Hematopoietic multipotent progenitor cell treated with erythropoietin and hydrocortisone succinate and interleukin-3 and kit ligand, for 4 days (in vitro differentiated cells): ENCODE results near the gene FBXW9.
"Not testable (repeated sequence)": the region's sequence is repeated elsewhere in the genome, so short reads cannot be mapped to it uniquely, and the experiment has no call there.

Experiments used
- DNase-seq: peaks from one replicate; pipeline ENCODE4 v3.0.0-alpha.2; 2015

The FBXW9 gene

DNA sequence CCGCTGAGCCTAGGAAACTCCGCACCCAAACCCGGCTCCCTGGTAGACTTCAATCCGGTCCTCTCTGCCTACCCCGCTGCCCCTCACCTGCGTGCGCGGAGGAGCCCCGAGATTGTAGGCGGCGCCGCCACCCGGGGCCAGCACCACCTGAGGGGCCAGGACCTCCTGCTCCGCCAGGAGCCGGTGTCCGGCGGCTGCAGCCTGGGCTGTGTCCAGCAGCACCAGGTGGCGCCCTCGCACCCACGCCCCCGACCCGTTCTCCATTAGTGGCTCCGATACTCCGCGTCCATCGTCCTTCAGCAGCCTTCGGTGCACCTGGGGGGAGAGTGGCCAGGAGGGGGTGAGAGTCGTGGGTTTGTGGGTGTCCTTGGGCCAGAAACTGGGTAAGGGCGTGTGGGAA lies 48.3 kb downstream of the FBXW9 start:
- DNase-seq, result no peak

DNA sequence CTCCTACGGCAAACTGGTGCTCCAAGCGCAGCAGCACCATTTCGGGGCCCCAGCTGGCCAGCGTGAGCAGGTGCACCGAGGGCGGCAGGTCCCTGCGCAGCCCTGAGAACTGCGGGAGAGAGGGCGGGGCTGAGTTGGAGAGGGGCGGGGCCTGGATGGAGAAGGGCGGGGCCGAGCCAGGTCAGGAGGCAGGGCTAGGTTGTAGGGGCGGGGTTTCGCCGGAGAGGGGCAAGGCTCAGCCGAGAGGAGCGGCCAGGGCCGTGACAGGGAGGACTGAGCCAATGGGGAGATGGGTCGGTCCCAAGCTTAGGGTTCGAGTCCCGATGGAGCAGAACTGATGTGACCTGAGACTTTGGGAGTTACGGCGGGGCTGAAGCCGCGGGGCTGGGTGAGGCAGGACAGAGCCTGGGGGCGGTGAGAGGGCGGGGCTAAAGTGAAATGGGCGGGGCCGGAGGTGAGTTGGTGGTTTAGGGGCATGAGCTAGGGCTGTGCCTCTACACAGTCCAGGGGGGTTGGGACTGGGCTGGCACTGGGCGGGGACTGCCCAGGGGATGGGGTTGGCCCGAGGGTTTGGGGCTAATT lies 48.9 kb downstream of the FBXW9 start:
- DNase-seq, result peak; percentile 73

DNA sequence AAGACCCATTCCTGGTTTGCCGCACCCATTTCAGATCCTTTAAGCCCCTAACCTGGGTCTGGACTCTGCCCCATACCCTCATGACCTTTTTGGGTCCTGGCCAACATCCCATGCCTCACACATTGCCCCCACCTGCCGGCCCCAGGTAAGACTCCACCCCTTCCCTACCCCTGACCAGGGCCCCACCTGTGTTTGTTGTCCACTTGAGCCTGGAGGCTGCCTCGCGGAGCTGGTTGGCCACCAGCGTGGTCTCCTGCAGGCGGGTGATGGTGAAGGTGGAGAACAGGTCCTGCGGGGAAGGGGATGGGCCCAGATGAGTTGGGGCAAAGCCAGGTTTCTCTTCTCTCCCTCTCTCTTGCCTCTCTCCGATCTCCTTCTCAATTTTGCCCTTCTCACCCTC lies 49.4 kb downstream of the FBXW9 start:
- DNase-seq, result no peak

DNA sequence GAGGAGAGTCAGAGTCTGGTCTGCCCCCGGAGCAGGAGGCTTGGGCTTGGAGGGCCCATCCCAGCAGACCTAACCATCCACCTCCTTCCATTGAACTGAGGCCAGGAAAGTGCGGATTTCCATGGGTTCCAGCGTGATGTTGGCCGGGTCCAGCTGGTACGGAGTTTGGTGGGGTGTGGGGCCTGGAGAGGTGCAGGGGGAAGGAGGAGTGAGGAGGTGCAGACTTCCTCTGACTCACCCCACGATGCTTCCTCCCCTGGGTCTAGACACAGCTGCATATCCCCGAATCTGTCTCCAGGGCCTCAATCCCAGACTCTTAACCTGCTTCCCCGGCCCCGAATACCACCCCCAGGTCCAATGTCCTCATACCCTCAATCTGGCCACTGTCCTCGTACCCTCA lies 49.9 kb downstream of the FBXW9 start:
- no peak for DNase-seq

DNA sequence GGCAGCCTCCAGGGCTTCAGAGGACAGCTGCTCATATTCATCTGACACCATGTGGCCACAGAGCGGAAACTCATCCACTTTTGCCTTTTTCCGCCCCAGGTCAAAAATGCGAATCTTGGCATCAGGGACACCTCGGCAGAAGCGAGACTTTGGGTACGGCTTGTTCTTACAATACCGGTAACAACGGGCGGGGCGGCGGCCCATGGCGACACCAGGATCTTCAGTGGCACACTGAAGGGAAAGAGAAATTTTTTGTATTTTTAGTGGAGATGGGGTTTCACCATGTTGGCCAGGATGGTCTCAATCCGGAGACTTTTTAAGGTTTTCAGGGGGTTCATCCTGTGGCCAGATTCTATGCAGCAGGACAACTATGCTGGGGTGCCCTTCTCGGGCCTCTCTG lies 52.7 kb downstream of the FBXW9 start:
- not testable (repeated sequence) for DNase-seq

DNA sequence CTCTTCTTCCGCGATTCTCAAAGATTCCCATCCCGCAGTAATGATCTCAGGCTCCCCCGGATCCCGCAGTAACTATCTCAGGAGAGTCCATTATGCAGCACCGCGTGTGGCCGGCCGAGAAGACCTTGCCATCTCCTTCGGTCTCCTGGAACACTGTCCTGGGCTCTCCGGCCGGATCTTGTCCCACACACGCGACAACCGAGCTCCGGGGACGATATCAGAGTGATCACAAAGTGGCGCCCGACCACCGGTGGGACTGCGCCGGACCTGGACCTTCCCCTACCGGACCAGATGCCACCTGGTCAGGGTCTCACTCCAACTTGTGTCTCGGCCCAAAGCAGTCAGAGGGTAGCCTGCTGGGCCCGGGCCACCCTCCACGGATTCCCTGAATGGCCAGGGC lies 53.9 kb downstream of the FBXW9 start:
- no peak for DNase-seq

DNA sequence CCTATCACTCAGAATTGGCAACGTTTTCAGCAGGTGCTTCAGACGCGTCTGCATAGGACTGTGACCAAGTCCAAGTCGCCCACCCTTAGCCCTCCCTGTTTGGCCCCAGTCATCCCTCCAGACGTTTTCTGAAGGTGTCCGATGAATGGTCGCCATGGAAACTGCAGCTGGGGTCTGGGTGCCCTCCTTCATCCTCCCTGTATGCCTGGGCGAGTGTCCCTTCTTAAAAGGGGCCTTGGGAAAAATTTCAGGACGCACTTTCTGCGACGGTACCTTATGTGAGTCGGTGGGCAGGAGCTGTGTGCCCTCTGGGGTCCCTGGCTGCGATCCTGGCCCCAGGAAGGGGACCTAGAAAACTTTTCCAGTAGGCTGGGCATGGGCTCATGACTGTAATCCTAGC lies 55.0 kb downstream of the FBXW9 start:
- DNase-seq, result no peak

DNA sequence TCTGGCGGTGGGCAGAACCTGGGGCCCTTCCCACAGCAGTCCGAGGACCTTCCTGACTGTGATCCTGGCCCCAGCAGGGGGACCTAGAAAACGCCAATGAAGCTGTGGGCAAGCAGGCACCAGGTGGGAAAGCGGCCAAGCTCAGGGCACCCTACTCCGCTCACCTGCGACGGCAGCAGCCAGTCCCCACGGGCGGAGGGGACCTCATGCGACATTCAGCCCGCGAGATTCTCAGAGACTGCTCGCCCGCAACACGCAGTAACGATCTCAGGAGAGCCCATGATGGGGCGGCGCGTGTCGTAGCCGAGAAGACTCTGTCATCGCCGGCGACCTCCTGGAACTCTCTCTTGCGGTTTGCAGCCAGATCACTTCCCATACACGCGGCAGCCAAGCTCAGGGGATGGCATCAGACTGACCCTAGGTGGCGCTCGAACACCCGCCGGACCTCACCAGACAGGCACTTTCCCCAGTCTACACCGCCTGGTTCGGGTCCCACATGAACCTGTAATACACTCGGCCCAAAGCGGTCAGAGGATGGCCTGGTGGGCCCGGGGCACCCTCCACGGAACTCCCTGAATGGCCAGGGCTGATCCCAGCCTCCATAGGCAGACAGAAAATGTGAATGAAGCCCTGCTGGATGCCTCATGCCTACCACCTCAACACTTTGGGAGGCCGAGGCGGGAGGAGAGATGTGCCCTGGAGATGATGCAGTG lies 56.4 kb downstream of the FBXW9 start:
- peak; percentile 96 for DNase-seq
